Measurements from ENCODE around the gene CSAD.

Gene CSAD

GRCh38 chr12:53145383-53146260, 35.1 kb downstream of the CSAD start:
- no peak for DNase-seq (ENCODE audit: low read depth)
- H3K4me3 ChIP-seq (ENCODE audit: low read depth, low read length) = no peak overlapping the region
- TF ChIP-seq CTCF (IDR thresholded peaks at IDR 0.05; ENCODE audit: control insufficient read depth, extremely low read depth, insufficient read depth) = no peak

- no peak overlapping the region for H3K4me3 ChIP-seq (ENCODE audit: low read depth, low read length)
- no peak for DNase-seq (ENCODE audit: low read depth)
- TF ChIP-seq CTCF (IDR thresholded peaks at IDR 0.05; ENCODE audit: control insufficient read depth, extremely low read depth, insufficient read depth) = no peak
Measured at GRCh38 chr12:53143355-53143754, 37.4 kb downstream of the CSAD start.

- H3K4me3 ChIP-seq (ENCODE audit: low read depth, low read length) = no peak overlapping the region
- no peak for DNase-seq (ENCODE audit: low read depth)
- TF ChIP-seq CTCF (IDR thresholded peaks at IDR 0.05; ENCODE audit: control insufficient read depth, extremely low read depth, insufficient read depth) = no peak
Measured at GRCh38 chr12:53133722-53134121, 47.0 kb downstream of the CSAD start.

- no peak overlapping the region for H3K4me3 ChIP-seq (ENCODE audit: low read depth, low read length)
- no peak for DNase-seq (ENCODE audit: low read depth)
- no peak for TF ChIP-seq CTCF (IDR thresholded peaks at IDR 0.05; ENCODE audit: control insufficient read depth, extremely low read depth, insufficient read depth)
Measured at GRCh38 chr12:53131844-53132243, 48.9 kb downstream of the CSAD start.

GRCh38 chr12:53128780-53129569, 51.8 kb downstream of the CSAD start:
- TF ChIP-seq CTCF (IDR thresholded peaks at IDR 0.05; ENCODE audit: control insufficient read depth, extremely low read depth, insufficient read depth) = no peak

GRCh38 chr12:53127169-53127568, 53.6 kb downstream of the CSAD start:
- no peak for DNase-seq (ENCODE audit: low read depth)
- no peak overlapping the region for H3K4me3 ChIP-seq (ENCODE audit: low read depth, low read length)
- TF ChIP-seq CTCF (IDR thresholded peaks at IDR 0.05; ENCODE audit: control insufficient read depth, extremely low read depth, insufficient read depth) = no peak

More at GRCh38 chr12:53128780-53129569, 51.8 kb downstream of the CSAD start:
- no peak for DNase-seq (ENCODE audit: low read depth)
- H3K4me3 ChIP-seq (ENCODE audit: low read depth, low read length) = no peak overlapping the region
